DMS153 (cell line): ENCODE data around the gene GNAO1.

Experiments used
- DNase-seq: peaks from one replicate; lab custom pipeline; 2025; lab: John Stamatoyannopoulos, UW

The GNAO1 gene

GRCh38 chr16:56265746-56266145 is 74.5 kb downstream of the GNAO1 start:
- no peak for DNase-seq

GRCh38 chr16:56266641-56267607 is 75.6 kb downstream of the GNAO1 start:
- no peak for DNase-seq

- no peak for DNase-seq
These were observed 76.6 kb downstream of the GNAO1 start for GRCh38 chr16:56267888-56268287.

GRCh38 chr16:56268799-56269198 is 77.5 kb downstream of the GNAO1 start:
- no peak for DNase-seq

GRCh38 chr16:56269281-56269680 is 78.0 kb downstream of the GNAO1 start:
- DNase-seq, result no peak

- DNase-seq, result no peak
These were observed 78.8 kb downstream of the GNAO1 start for GRCh38 chr16:56269811-56270684.

GRCh38 chr16:56270828-56271227 is 79.5 kb downstream of the GNAO1 start:
- no peak for DNase-seq

GRCh38 chr16:56272583-56272894 is 81.2 kb downstream of the GNAO1 start:
- no peak for DNase-seq

- DNase-seq, result no peak
These were observed 82.3 kb downstream of the GNAO1 start for GRCh38 chr16:56273615-56274014.

- DNase-seq, result no peak
These were observed 83.1 kb downstream of the GNAO1 start for GRCh38 chr16:56274369-56274768.

GRCh38 chr16:56275076-56275475 is 83.8 kb downstream of the GNAO1 start:
- DNase-seq, result no peak

- DNase-seq, result no peak
These were observed 84.5 kb downstream of the GNAO1 start for GRCh38 chr16:56275801-56276200.

GRCh38 chr16:56277075-56277474 is 85.8 kb downstream of the GNAO1 start:
- no peak for DNase-seq

GRCh38 chr16:56278196-56278855 is 87.0 kb downstream of the GNAO1 start:
- DNase-seq, result no peak

GRCh38 chr16:56279132-56279531 is 87.8 kb downstream of the GNAO1 start:
- no peak for DNase-seq

GRCh38 chr16:56279914-56280313 is 88.6 kb downstream of the GNAO1 start:
- no peak for DNase-seq

- DNase-seq, result no peak
These were observed 90.0 kb downstream of the GNAO1 start for GRCh38 chr16:56281249-56281805.

GRCh38 chr16:56282451-56282850 is 91.2 kb downstream of the GNAO1 start:
- DNase-seq, result no peak

- DNase-seq, result no peak
These were observed 93.2 kb downstream of the GNAO1 start for GRCh38 chr16:56284521-56284920.

- no peak for DNase-seq
These were observed 95.5 kb downstream of the GNAO1 start for GRCh38 chr16:56286809-56287208.

- DNase-seq, result peak; percentile 65
These were observed 96.7 kb downstream of the GNAO1 start for GRCh38 chr16:56288019-56288418.

GRCh38 chr16:56289416-56289815 is 98.1 kb downstream of the GNAO1 start:
- no peak for DNase-seq
